Activated CD4-positive, alpha-beta T cell treated with anti-CD3 and anti-CD28 coated beads, Interleukin-2, amount 10 ng/mL, durations not matched to agents 24 days and 14 days (primary cell): Measurements from ENCODE around the gene CCNI. TPM values are rescaled to one million over a fixed set of nuclear protein-coding genes. Genes with fewer than 3 reads are reported as not detected.
"Not testable (repeated sequence)": the region's sequence is repeated elsewhere in the genome, so short reads cannot be mapped to it uniquely, and the experiment has no call there.

Source experiments
- DNase-seq: peaks from one replicate; pipeline ENCODE4 v3.0.0; 2022
- H3K27ac Mint-ChIP-seq: one replicate; pipeline ENCODE4 v1.8.0; 2022; ENCODE audit warnings: mild to moderate bottlenecking, mixed read lengths
- H3K27me3 Mint-ChIP-seq: one replicate; pipeline ENCODE4 v1.8.0; 2022; ENCODE audit warnings: mixed read lengths
- H3K36me3 Mint-ChIP-seq: one replicate; pipeline ENCODE4 v1.8.0; 2022; ENCODE audit warnings: low read depth, mild to moderate bottlenecking, mixed read lengths
- H3K4me1 Mint-ChIP-seq: one replicate; pipeline ENCODE4 v1.8.0; 2021; ENCODE audit warnings: mixed read lengths
- H3K4me3 Mint-ChIP-seq: one replicate; pipeline ENCODE4 v1.8.0; 2022; ENCODE audit warnings: mild to moderate bottlenecking, moderate library complexity, mixed read lengths
- H3K9me3 Mint-ChIP-seq: one replicate; pipeline ENCODE4 v1.8.0; 2021; ENCODE audit warnings: mixed read lengths
- intact Hi-C: fragments of 100-400 bp; cut with micrococcal nuclease; formaldehyde crosslinking; loops from one replicate; pipeline ENCODE4 v1.15.1; 2023
- total RNA-seq: library from RNA; stranded (reverse); gene quantifications from 2 replicates; pipeline ENCODE4 v1.2.3, GENCODE V29; 2022

Gene CCNI
- total RNA-seq, 1 donor from 2014 or later, result 214 TPM

- peak; percentile 90 for DNase-seq
- Mint-ChIP-seq H3K4me3 (no peak overlapping the region), H3K9me3 (no peaks in the 10 kb centered on the region), H3K27me3 (no peaks in the 10 kb centered on the region), H3K27ac (no peak overlapping the region), H3K4me1 (peaks cover 11% of the 10 kb centered on the region), H3K36me3 (no peaks in the 10 kb centered on the region)
- intact Hi-C loops, result loop anchor here (1.0 kb wide), 2 partner anchors 63 to 108 kb away; no protein-coding TSS in a partner anchor
Observed at GRCh38 chr4:77095101-77095821, 19.5 kb upstream of the CCNI start.

GRCh38 chr4:77094496-77094895 is 18.7 kb upstream of the CCNI start:
- intact Hi-C loops, result no loop called here
- H3K27ac Mint-ChIP-seq, result no peak overlapping the region
- no peaks in the 10 kb centered on the region for H3K27me3 Mint-ChIP-seq
- H3K36me3 Mint-ChIP-seq, result no peaks in the 10 kb centered on the region
- no peaks in the 10 kb centered on the region for H3K9me3 Mint-ChIP-seq
- peaks cover 7% of the 10 kb centered on the region for H3K4me1 Mint-ChIP-seq
- DNase-seq, result no peak
- no peak overlapping the region for H3K4me3 Mint-ChIP-seq

- H3K9me3 Mint-ChIP-seq, result no peaks in the 10 kb centered on the region
- no peak overlapping the region for H3K4me3 Mint-ChIP-seq
- peaks cover 7% of the 10 kb centered on the region for H3K4me1 Mint-ChIP-seq
- H3K36me3 Mint-ChIP-seq, result no peaks in the 10 kb centered on the region
- no peak for DNase-seq
- intact Hi-C loops, result no loop called here
- H3K27ac Mint-ChIP-seq, result no peak overlapping the region
- no peaks in the 10 kb centered on the region for H3K27me3 Mint-ChIP-seq
Observed at GRCh38 chr4:77093401-77093800, 17.6 kb upstream of the CCNI start.

- DNase-seq, result no peak
Observed at GRCh38 chr4:77092975-77093374, 17.2 kb upstream of the CCNI start.

DNA sequence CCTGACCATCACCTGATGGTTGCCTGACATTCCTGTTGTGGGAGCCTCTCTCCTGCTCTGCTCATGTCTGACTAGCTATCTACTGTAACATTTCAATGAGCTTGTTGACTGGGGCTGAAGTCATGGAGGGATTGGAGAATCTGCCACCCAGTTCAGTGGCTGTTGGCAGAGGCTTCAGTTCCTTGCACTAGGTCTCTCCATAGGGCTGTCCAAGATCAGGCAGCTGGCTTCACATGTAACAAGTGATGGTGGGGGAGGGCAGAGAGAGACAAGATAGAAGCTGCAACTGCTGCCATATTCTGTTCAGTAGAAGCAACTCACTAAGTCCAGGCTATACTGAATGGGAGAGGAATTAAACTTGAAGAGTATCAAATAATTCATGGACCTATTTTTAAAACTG is 14.1 kb upstream of the CCNI start:
- H3K9me3 Mint-ChIP-seq, result peaks cover 3% of the 10 kb centered on the region
- intact Hi-C loops, result no loop called here
- DNase-seq, result no peak
- no peak overlapping the region for H3K4me3 Mint-ChIP-seq
- no peaks in the 10 kb centered on the region for H3K36me3 Mint-ChIP-seq
- H3K27ac Mint-ChIP-seq, result no peak overlapping the region
- no peaks in the 10 kb centered on the region for H3K27me3 Mint-ChIP-seq
- H3K4me1 Mint-ChIP-seq, result peaks cover 4% of the 10 kb centered on the region

More at GRCh38 chr4:77092975-77093374, 17.2 kb upstream of the CCNI start:
- no peak overlapping the region for H3K27ac Mint-ChIP-seq
- no peak overlapping the region for H3K4me3 Mint-ChIP-seq
- intact Hi-C loops, result no loop called here
- no peaks in the 10 kb centered on the region for H3K9me3 Mint-ChIP-seq
- no peaks in the 10 kb centered on the region for H3K27me3 Mint-ChIP-seq
- peaks cover 7% of the 10 kb centered on the region for H3K4me1 Mint-ChIP-seq
- H3K36me3 Mint-ChIP-seq, result no peaks in the 10 kb centered on the region

DNA sequence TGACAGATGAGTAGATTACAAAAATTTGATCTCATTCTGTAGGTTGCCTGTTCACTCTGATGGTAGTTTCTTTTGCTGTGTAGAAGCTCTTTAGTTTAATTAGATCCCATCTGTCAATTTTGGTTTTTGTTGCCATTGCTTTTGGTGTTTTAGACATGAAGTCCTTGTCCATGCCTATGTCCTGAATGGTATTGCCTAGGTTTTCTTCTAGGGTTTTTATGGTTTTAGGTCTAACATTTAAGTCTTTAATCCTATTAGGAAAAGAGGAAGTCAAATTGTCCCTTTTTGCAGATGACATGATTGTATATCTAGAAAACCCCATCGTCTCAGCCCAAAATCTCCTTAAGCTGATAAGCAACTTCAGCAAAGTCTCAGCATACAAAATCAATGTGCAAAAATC is 11.2 kb upstream of the CCNI start:
- H3K4me1 Mint-ChIP-seq, H3K4me3 Mint-ChIP-seq, H3K36me3 Mint-ChIP-seq, intact Hi-C loops, H3K27me3 Mint-ChIP-seq, H3K27ac Mint-ChIP-seq, H3K9me3 Mint-ChIP-seq, DNase-seq: not testable (repeated sequence)

DNA sequence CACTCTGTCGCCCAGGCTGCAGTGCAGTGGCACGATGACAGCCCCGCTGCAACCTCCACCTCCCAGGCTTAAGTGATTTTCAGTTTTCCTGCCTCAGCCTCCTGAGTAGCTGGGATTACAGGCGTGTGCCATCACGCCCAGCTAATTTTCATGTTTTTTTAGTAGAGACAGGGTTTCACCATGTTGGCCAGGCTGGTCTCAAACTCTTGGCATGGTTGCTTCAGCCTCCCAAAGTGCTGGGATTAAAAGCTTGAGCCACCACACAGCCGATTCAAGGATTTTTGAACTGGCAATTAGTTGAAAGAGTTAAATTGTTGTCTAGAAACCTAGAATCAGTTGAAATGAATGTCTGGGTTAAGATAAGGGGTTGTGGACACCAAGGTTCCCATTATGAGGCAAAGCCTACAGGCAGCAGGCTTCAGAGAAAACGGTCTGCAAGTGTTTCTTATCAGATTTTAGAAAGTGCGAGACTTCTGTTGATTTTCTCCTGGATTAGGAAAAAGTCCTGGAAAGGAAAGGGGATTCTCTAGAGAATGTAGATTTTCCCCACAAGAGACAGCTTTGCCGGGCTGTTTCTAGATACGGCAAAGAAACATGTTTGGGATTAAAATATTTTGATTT is 8.3 kb upstream of the CCNI start:
- no peak overlapping the region for H3K27ac Mint-ChIP-seq
- no peak for DNase-seq
- H3K27me3 Mint-ChIP-seq, result no peaks in the 10 kb centered on the region
- H3K36me3 Mint-ChIP-seq, result peaks cover 2% of the 10 kb centered on the region
- intact Hi-C loops, result no loop called here
- H3K9me3 Mint-ChIP-seq, result peaks cover 3% of the 10 kb centered on the region
- peaks cover 2% of the 10 kb centered on the region for H3K4me1 Mint-ChIP-seq
- no peak overlapping the region for H3K4me3 Mint-ChIP-seq

DNA sequence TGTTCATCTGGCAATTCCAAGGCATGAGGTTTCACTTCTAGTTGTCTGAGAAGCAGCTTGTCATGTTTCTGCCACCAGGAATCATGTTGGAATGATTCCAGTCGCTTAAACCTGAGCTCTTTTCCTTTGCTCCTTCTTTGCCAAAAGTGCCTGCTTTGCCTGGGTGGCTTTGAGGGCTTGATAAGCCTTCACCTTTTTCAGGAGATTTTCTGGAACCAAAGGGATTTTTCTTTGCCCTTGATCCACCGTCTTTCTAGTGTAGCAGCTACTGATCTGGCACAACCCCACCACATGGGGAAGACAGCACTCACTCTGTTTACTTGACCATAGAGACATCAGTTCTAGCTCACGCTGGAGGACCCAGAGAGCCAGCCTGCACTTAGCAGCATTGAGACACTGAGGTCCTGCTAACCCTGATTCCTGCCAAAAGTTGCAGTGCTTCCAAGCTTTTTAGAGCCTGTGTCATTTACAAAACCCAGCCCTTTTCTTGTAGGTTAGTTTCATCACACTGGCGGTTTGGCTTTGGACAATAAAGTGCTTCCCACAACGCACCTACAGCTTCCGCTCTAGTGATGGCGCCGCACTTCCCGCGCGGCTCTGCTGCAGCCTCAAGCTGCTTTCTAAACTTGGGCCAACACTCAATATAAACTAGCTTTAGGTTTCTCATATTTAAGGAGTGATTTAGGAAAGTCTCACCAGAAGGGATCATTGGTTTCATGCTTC is 7.3 kb upstream of the CCNI start:
- no peak for DNase-seq
- no peak overlapping the region for H3K4me3 Mint-ChIP-seq
- no peak overlapping the region for H3K27ac Mint-ChIP-seq
- peaks cover 4% of the 10 kb centered on the region for H3K4me1 Mint-ChIP-seq
- intact Hi-C loops, result no loop called here
- H3K36me3 Mint-ChIP-seq, result peaks cover 3% of the 10 kb centered on the region
- H3K9me3 Mint-ChIP-seq, result peaks cover 3% of the 10 kb centered on the region
- H3K27me3 Mint-ChIP-seq, result no peaks in the 10 kb centered on the region

DNA sequence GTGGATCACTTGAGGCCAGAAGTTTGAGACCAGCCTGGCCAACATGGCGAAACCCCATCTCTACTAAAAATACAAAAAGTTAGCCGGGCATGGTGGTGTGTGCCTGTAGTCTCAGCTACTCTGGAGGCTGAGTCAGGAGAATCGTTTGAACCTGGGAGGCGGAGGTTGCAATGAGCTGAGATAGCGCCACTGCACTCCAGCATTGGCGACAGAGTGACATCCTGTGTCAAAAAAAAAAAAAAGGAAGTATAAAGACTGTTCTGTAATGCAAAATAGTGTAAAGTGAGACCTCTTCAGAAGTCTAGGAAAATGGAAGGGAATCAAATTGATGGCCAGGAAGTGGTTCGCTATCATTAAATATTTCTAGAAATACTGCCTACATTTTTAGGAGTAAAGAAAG is 5.0 kb upstream of the CCNI start:
- H3K9me3 Mint-ChIP-seq, DNase-seq, intact Hi-C loops, H3K4me3 Mint-ChIP-seq, H3K27ac Mint-ChIP-seq, H3K27me3 Mint-ChIP-seq: not testable (repeated sequence)
- H3K36me3 Mint-ChIP-seq, result peaks cover 13% of the 10 kb centered on the region
- H3K4me1 Mint-ChIP-seq, result peaks cover 20% of the 10 kb centered on the region

- Mint-ChIP-seq H3K27ac (no peak overlapping the region), H3K9me3 (no peaks in the 10 kb centered on the region), H3K4me1 (peaks cover 23% of the 10 kb centered on the region), H3K4me3 (peak overlapping the region; percentile 45), H3K27me3 (peaks cover 6% of the 10 kb centered on the region), H3K36me3 (peaks cover 19% of the 10 kb centered on the region)
- intact Hi-C loops, result loop anchor here (5.0 to 10.0 kb wide), 6 partner anchors 87 to 1567 kb away; partner anchors contain the start of genes G3BP2, NUP54, RCHY1 and THAP6
- no peak for DNase-seq
Observed at GRCh38 chr4:77079281-77079680, 3.5 kb upstream of the CCNI start.

- intact Hi-C loops, result loop anchor here (5.0 to 10.0 kb wide), 6 partner anchors 86 to 1566 kb away; partner anchors contain the start of genes G3BP2, NUP54, RCHY1 and THAP6
- H3K36me3 Mint-ChIP-seq, result peaks cover 19% of the 10 kb centered on the region
- peak; percentile 49 for DNase-seq
Observed at GRCh38 chr4:77078401-77078800, 2.6 kb upstream of the CCNI start.

GRCh38 chr4:77076889-77077635 is 1.3 kb upstream of the CCNI start:
- intact Hi-C loops, result loop anchor here (1.0 to 10.0 kb wide), 11 partner anchors 51 to 1565 kb away; partner anchors contain the start of genes G3BP2, MRPL1, NUP54 and RCHY1
- no peak overlapping the region for H3K4me3 Mint-ChIP-seq
- H3K36me3 Mint-ChIP-seq, result peaks cover 19% of the 10 kb centered on the region
- peak overlapping the region; percentile 100 for H3K27ac Mint-ChIP-seq
- H3K9me3 Mint-ChIP-seq, result no peaks in the 10 kb centered on the region
- peaks cover 26% of the 10 kb centered on the region for H3K4me1 Mint-ChIP-seq
- DNase-seq, result peak; percentile 68
- peaks cover 6% of the 10 kb centered on the region for H3K27me3 Mint-ChIP-seq

More at GRCh38 chr4:77078401-77078800, 2.6 kb upstream of the CCNI start:
- no peaks in the 10 kb centered on the region for H3K9me3 Mint-ChIP-seq
- H3K27ac Mint-ChIP-seq, result no peak overlapping the region
- peaks cover 6% of the 10 kb centered on the region for H3K27me3 Mint-ChIP-seq
- no peak overlapping the region for H3K4me3 Mint-ChIP-seq
- peaks cover 23% of the 10 kb centered on the region for H3K4me1 Mint-ChIP-seq
